HG03060 (cell line): ENCODE data around the gene MIAT.

Experiments used
- ATAC-seq: cut with Tn5 transposase; IDR thresholded peaks from one replicate; pipeline ENCODE4 v1.9.1; 2021; ENCODE audit warnings: low read depth, moderate number of reproducible peaks; ENCODE audit not compliant: unreplicated experiment

MIAT gene

GRCh38 chr22:26631282-26631681 is 26.1 kb upstream of the MIAT start:
- ATAC-seq, result no peak

GRCh38 chr22:26632422-26633155 is 24.8 kb upstream of the MIAT start:
- no peak for ATAC-seq

GRCh38 chr22:26634189-26634588 is 23.2 kb upstream of the MIAT start:
- ATAC-seq, result no peak

GRCh38 chr22:26635117-26635516 is 22.3 kb upstream of the MIAT start:
- no peak for ATAC-seq

- no peak for ATAC-seq
Measured at GRCh38 chr22:26636296-26636695, 21.1 kb upstream of the MIAT start.

- ATAC-seq, result no peak
Measured at GRCh38 chr22:26642465-26643417, 14.6 kb upstream of the MIAT start.

- ATAC-seq, result no peak
Measured at GRCh38 chr22:26643418-26644100, 13.8 kb upstream of the MIAT start.

- ATAC-seq, result no peak
Measured at GRCh38 chr22:26646158-26646557, 11.2 kb upstream of the MIAT start.

GRCh38 chr22:26648011-26648497 is 9.3 kb upstream of the MIAT start:
- ATAC-seq, result no peak

GRCh38 chr22:26648528-26649388 is 8.6 kb upstream of the MIAT start:
- no peak for ATAC-seq

- no peak for ATAC-seq
Measured at GRCh38 chr22:26650722-26651421, 6.5 kb upstream of the MIAT start.

GRCh38 chr22:26651815-26652214 is 5.6 kb upstream of the MIAT start:
- ATAC-seq, result no peak

- ATAC-seq, result no peak
Measured at GRCh38 chr22:26658161-26658560, 773 bp downstream of the MIAT start.

- no peak for ATAC-seq
Measured at GRCh38 chr22:26658671-26659478, 1.5 kb downstream of the MIAT start.

- no peak for ATAC-seq
Measured at GRCh38 chr22:26660356-26660755, 3.0 kb downstream of the MIAT start.

- no peak for ATAC-seq
Measured at GRCh38 chr22:26660961-26661578, 3.7 kb downstream of the MIAT start.

- no peak for ATAC-seq
Measured at GRCh38 chr22:26662160-26662559, 4.8 kb downstream of the MIAT start.

- ATAC-seq, result no peak
Measured at GRCh38 chr22:26663374-26663923, 6.1 kb downstream of the MIAT start.
